Mesothelial cell of epicardium (in vitro differentiated cells): ENCODE data around the gene CARS1. TPM values are rescaled to one million over a fixed set of nuclear protein-coding genes. Genes with fewer than 3 reads are reported as not detected.

Experiments
- DNase-seq, 2 experiments: peaks; one replicate each; pipeline ENCODE4 v3.0.0; 2021; ENCODE audit warnings: low spot score in 2 of 2; ENCODE audit not compliant: unreplicated experiment in 2 of 2
- H3K27ac Mint-ChIP-seq: 2 replicates; pipeline ENCODE4 v1.8.0; 2021; ENCODE audit warnings: mixed read lengths
- H3K27me3 Mint-ChIP-seq: 2 replicates; pipeline ENCODE4 v1.8.0; 2021; ENCODE audit warnings: low read depth, mixed read lengths
- H3K36me3 Mint-ChIP-seq: 2 replicates; pipeline ENCODE4 v1.8.0; 2021; ENCODE audit warnings: mixed read lengths
- H3K4me1 Mint-ChIP-seq: 2 replicates; pipeline ENCODE4 v1.8.0; 2021; ENCODE audit warnings: mixed read lengths
- H3K4me3 Mint-ChIP-seq: 2 replicates; pipeline ENCODE4 v1.8.0; 2021; ENCODE audit warnings: mild to moderate bottlenecking, moderate library complexity, mixed read lengths
- H3K9me3 Mint-ChIP-seq: 2 replicates; pipeline ENCODE4 v1.8.0; 2021; ENCODE audit warnings: mixed read lengths
- CTCF ChIP-seq: fragments of 200-600 bp; sonication (generic); IDR thresholded peaks from one replicate; pipeline ENCODE4 v1.5.0; 2021; ENCODE audit warnings: antibody characterized with exemption; ENCODE audit not compliant: unreplicated experiment
- total RNA-seq: library from RNA; stranded (reverse); gene quantifications from 3 replicates; pipeline ENCODE4 v1.2.1, GENCODE V29; 2021

CARS1 gene
- total RNA-seq, 1 donor from 2014 or later = 32.7 TPM

GRCh38 chr11:2977113-2977512, 80.1 kb downstream of the CARS1 start:
- TF ChIP-seq CTCF = no peak
- H3K36me3 Mint-ChIP-seq = peaks cover 34% of the 10 kb centered on the region
- no peaks in the 10 kb centered on the region for H3K4me1 Mint-ChIP-seq
- H3K27me3 Mint-ChIP-seq = no peaks in the 10 kb centered on the region
- H3K27ac Mint-ChIP-seq = no peak overlapping the region
- no peak overlapping the region for H3K4me3 Mint-ChIP-seq
- no peak for DNase-seq
- no peaks in the 10 kb centered on the region for H3K9me3 Mint-ChIP-seq

- no peak overlapping the region for H3K27ac Mint-ChIP-seq
- no peaks in the 10 kb centered on the region for H3K9me3 Mint-ChIP-seq
- no peak for TF ChIP-seq CTCF
- H3K4me3 Mint-ChIP-seq = no peak overlapping the region
- H3K4me1 Mint-ChIP-seq = no peaks in the 10 kb centered on the region
- peaks cover 35% of the 10 kb centered on the region for H3K36me3 Mint-ChIP-seq
- H3K27me3 Mint-ChIP-seq = no peaks in the 10 kb centered on the region
- DNase-seq = no peak
Observed at GRCh38 chr11:2976294-2977063, 80.7 kb downstream of the CARS1 start.

GRCh38 chr11:2975594-2975993, 81.6 kb downstream of the CARS1 start:
- Mint-ChIP-seq H3K4me1 (no peaks in the 10 kb centered on the region), H3K36me3 (peaks cover 36% of the 10 kb centered on the region), H3K4me3 (no peak overlapping the region), H3K9me3 (no peaks in the 10 kb centered on the region), H3K27ac (no peak overlapping the region), H3K27me3 (no peaks in the 10 kb centered on the region)
- TF ChIP-seq CTCF = no peak
- DNase-seq = no peak

- no peak overlapping the region for H3K27ac Mint-ChIP-seq
- no peak for TF ChIP-seq CTCF
- no peaks in the 10 kb centered on the region for H3K27me3 Mint-ChIP-seq
- no peak overlapping the region for H3K4me3 Mint-ChIP-seq
- H3K9me3 Mint-ChIP-seq = no peaks in the 10 kb centered on the region
- no peak for DNase-seq
- peaks cover 49% of the 10 kb centered on the region for H3K36me3 Mint-ChIP-seq
- no peaks in the 10 kb centered on the region for H3K4me1 Mint-ChIP-seq
Observed at GRCh38 chr11:2974272-2974671, 83.0 kb downstream of the CARS1 start.

GRCh38 chr11:2968341-2968900, 88.8 kb downstream of the CARS1 start:
- Mint-ChIP-seq H3K27ac (no peak overlapping the region), H3K4me3 (no peak overlapping the region)

More at GRCh38 chr11:2968341-2968900, 88.8 kb downstream of the CARS1 start:
- Mint-ChIP-seq H3K27me3 (no peaks in the 10 kb centered on the region), H3K36me3 (peaks cover 59% of the 10 kb centered on the region), H3K9me3 (no peaks in the 10 kb centered on the region), H3K4me1 (no peaks in the 10 kb centered on the region)
- no peak for TF ChIP-seq CTCF
- DNase-seq = no peak
